HFF-Myc (cell line): Measurements from ENCODE around the gene PER2.

Experiments
- DNase-seq: peaks from one replicate; pipeline ENCODE4 v3.0.0-alpha.2; 2011; ENCODE audit warnings: low read depth; ENCODE audit errors: extremely low read depth
- H3K4me3 ChIP-seq: replicated peaks from 2 replicates; pipeline ENCODE4 v1.5.1; 2011; ENCODE audit warnings: low read depth, mild to moderate bottlenecking, control low read depth, low read length
- CTCF ChIP-seq: IDR thresholded peaks from 2 replicates; pipeline ENCODE4 v1.5.1; 2012; ENCODE audit warnings: mild to moderate bottlenecking, low read depth, low read length, control low read depth; ENCODE audit errors: missing control alignments

PER2 gene

GRCh38 chr2:238250896-238251295 lies 37.5 kb downstream of the PER2 start:
- no peak overlapping the region for H3K4me3 ChIP-seq
- DNase-seq, result no peak
- no peak for TF ChIP-seq CTCF

- H3K4me3 ChIP-seq, result no peak overlapping the region
- no peak for TF ChIP-seq CTCF
- DNase-seq, result no peak
These were observed 40.5 kb downstream of the PER2 start for GRCh38 chr2:238247841-238248453.

GRCh38 chr2:238247002-238247822 lies 41.2 kb downstream of the PER2 start:
- no peak overlapping the region for H3K4me3 ChIP-seq
- TF ChIP-seq CTCF, result no peak
- DNase-seq, result no peak

GRCh38 chr2:238244151-238244550 lies 44.3 kb downstream of the PER2 start:
- no peak overlapping the region for H3K4me3 ChIP-seq
- no peak for TF ChIP-seq CTCF
- DNase-seq, result no peak

GRCh38 chr2:238243496-238244076 lies 44.8 kb downstream of the PER2 start:
- no peak for TF ChIP-seq CTCF

GRCh38 chr2:238242731-238243495 lies 45.5 kb downstream of the PER2 start:
- no peak for DNase-seq
- H3K4me3 ChIP-seq, result no peak overlapping the region
- TF ChIP-seq CTCF, result no peak

More at GRCh38 chr2:238243496-238244076, 44.8 kb downstream of the PER2 start:
- H3K4me3 ChIP-seq, result no peak overlapping the region
- no peak for DNase-seq
